ENCODE measurements around the gene SLC34A1.

The SLC34A1 gene

GRCh38 chr5:177385720-177386119 lies 1.5 kb downstream of the SLC34A1 start:
- in situ Hi-C loops (cut with MboI; ENCODE audit: low sequenced_read_pairs): no loop called here

- in situ Hi-C loops (cut with MboI; ENCODE audit: low sequenced_read_pairs): no loop called here
These were observed 2.3 kb downstream of the SLC34A1 start for GRCh38 chr5:177386542-177386941.

DNA sequence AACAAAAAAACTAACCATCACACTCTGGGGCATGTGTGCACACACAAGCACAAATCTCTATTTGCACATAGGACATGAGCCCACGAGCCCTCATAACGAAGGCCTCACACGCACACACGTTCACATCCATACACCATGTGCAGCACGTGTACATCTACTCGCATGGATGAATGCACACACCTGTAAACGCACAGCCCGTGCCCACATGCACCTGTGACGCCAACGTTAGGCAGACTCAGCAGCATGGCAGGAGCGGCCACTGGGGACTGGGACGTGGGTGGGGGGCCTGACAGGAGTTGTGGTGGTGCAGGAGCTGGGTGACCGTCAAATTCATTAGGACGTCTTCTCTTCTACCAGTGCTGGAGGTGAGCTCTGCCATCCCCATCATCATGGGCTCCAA lies 3.2 kb downstream of the SLC34A1 start:
- in situ Hi-C loops (cut with MboI; ENCODE audit: low sequenced_read_pairs): no loop called here

GRCh38 chr5:177388521-177389052 lies 4.4 kb downstream of the SLC34A1 start:
- in situ Hi-C loops (cut with MboI; ENCODE audit: low sequenced_read_pairs): no loop called here

DNA sequence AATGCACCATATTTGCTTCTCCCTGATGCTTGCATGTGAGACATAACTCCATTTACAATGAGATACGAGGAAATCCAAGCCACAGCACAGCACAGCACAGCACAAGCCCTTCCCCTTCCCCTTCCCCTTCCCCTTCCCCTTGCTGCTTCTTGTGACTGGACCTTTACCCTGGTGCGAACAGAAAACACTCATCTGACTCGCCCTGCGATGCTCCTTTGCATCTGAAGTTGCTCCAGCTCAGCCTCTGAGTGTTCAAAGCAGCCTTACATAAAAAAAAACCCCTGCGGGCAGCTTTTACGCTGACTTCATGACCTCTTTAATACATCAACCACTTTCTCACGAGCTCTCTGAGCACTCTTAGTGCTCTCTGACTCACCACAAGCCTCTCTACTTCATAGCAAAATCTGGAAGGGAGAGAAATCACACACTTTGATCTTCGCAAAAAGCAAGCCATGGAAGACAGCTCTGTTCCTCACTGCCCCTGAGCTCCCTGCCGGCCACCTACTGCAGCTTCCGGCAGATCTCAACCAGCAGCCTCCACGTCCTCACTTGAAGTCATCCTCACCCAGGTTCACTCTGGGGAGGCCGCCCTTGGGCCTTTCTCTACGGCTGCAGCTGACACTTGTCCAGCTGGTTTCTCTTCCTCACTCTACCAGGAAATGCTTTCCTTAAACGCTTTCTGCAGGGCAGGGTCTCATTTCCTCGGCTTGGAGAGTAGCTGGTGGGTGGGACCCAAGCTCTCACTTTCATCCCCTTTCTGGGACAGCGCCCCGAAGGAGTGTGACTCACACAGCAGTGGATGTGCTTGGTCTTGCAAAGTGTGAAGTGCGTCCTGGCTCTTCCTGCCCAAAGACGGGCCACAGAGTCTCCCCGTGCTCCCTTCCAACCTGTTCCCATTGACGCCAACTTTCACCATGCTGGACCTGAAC lies 5.3 kb downstream of the SLC34A1 start:
- in situ Hi-C loops (cut with MboI; ENCODE audit: low sequenced_read_pairs): no loop called here

DNA sequence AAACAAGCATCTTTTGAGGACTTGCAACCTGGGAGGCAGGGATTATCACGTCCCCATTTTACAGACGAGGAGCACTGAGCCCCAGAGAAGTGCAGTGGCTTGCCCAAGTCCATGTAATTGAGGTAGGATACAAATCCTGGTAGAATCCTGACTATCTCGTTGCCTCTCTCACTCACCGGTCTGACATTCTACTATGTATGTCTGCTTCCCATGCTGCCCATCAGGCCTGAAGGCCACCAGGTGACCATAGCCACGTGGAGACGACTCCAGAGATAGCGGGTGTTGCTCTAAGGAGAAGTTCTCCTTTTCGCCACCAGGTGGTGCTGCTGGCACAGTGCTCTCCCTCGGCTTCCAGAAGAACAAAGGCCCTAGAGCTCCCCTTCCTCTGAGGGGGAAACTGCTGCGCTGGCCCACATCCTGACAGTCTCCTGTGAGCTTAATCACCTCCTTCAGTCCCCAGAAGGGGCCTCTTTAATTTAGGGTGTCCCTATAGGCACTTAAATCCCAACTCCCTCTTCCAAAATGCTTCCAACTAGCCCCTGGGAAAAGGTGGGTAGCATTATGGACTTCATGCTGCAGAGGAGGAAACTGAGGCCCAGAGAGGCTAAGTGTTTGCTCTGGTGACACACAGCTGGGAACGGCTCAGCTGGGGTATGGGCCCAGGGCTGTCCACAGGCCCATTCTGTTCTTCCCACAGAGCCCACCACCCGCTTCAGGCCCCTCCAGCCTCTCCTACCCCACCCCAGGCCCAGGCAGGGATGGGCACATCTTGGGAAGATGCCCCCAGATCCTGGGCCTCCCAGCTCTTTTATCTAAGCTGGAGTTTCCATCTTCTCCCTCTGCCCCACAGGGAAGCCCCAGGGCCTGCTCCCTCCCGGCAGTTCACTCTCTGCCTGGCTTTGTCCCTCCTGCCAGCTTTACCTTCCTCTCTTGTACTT lies 6.4 kb downstream of the SLC34A1 start:
- in situ Hi-C loops (cut with MboI; ENCODE audit: low sequenced_read_pairs): no loop called here

GRCh38 chr5:177392765-177393164 lies 8.5 kb downstream of the SLC34A1 start:
- in situ Hi-C loops (cut with MboI; ENCODE audit: low sequenced_read_pairs): no loop called here

- in situ Hi-C loops (cut with MboI; ENCODE audit: low sequenced_read_pairs): no loop called here
These were observed 9.1 kb downstream of the SLC34A1 start for GRCh38 chr5:177393206-177393765.

DNA sequence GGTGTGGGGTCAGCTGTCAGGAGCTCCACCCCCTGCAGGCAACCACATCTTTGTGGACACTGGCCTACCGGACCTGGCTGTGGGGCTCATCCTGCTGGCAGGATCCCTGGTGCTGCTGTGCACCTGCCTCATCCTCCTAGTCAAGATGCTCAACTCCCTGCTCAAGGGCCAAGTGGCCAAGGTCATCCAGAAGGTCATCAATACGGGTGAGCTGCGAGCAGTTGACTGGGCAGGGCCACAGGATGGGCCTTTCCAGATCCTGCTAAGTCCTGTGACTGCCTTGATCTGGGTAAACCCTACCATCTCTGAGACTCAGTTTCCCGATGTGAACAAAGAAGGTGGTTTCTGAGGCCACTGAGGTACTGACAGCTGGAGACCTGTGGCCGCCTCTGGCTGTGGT lies 9.8 kb downstream of the SLC34A1 start:
- in situ Hi-C loops (cut with MboI; ENCODE audit: low sequenced_read_pairs): no loop called here

GRCh38 chr5:177396078-177396477 lies 11.8 kb downstream of the SLC34A1 start:
- in situ Hi-C loops (cut with MboI; ENCODE audit: low sequenced_read_pairs): no loop called here

DNA sequence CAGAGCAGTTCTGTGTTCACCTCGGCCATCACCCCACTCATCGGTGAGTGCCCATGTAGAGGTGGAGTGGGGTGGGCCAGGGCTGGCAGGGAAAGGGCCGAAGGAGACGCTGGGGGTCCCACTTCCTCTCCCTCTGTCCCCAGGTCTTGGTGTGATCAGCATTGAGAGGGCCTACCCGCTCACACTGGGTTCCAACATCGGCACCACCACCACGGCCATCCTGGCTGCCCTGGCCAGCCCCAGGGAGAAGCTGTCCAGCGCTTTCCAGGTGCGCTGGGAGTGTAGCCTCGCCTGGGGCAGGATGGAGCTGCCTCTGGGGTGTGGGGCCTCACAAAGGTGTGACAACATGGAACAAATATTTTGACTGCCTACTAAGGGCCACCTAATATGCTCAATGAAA lies 12.6 kb downstream of the SLC34A1 start:
- in situ Hi-C loops (cut with MboI; ENCODE audit: low sequenced_read_pairs): no loop called here

DNA sequence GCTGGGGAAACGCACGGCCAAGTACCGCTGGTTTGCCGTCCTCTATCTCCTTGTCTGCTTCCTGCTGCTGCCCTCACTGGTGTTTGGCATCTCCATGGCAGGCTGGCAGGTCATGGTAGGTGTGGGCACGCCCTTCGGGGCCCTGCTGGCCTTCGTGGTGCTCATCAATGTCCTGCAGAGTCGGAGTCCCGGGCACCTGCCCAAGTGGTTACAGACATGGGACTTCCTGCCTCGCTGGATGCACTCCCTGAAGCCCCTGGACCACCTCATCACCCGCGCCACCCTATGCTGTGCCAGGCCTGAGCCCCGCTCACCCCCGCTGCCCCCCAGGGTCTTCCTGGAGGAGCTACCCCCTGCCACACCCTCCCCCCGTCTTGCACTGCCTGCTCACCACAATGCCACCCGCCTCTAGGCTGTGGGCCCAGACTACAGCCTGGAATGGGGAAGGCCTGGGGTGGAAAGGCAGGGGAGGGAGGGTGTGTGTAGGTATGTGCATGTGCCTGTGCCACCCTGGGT lies 13.7 kb downstream of the SLC34A1 start:
- in situ Hi-C loops (cut with MboI; ENCODE audit: low sequenced_read_pairs): no loop called here

- in situ Hi-C loops (cut with MboI; ENCODE audit: low sequenced_read_pairs): no loop called here
These were observed 16.0 kb downstream of the SLC34A1 start, which contains the start of gene PFN3 for GRCh38 chr5:177399997-177400868. TSS of gene PFN3 (minus strand) at chr5:177400661. CDS start at chr5:177400576, 85 bp downstream.

DNA sequence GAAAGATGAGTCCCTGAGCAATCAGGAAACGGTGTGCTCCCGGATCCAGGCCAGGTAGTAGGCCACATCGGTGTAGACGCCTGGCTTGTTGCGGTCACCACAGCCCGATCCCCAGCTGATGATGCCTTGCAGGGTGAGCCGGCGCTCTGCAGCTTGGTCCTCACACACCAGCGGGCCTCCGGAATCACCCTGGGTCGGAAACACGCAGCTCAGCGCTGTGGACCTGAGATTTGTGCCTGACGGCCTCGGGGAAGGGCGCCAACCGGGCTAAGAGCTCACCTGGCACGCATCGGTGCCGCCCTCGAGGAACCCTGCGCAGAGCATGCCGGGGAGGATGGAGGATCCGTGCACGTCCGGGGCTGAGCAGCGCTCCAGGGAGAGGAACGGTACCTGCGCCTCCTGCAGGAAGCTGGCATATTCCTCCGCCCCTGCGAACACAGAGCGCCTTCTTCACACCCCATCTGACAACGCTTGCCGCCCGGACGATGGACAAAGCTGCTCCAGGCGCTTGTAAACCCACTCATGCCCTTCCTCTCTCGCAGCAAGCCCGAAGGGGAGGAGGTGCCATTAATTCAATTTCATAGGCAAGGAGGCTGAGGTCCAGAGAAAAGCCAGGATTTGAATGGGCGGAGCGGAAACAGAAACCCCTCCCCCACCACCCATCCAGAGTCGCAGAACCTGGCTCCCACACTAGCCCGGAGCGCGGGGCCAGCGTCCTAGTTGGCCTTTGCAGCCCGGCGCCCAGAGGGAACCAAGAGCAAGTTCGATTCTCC lies 18.2 kb downstream of the SLC34A1 start:
- in situ Hi-C loops (cut with MboI; ENCODE audit: low sequenced_read_pairs): no loop called here

- in situ Hi-C loops (cut with MboI; ENCODE audit: low sequenced_read_pairs): no loop called here
These were observed 19.0 kb downstream of the SLC34A1 start for GRCh38 chr5:177403102-177403791.

DNA sequence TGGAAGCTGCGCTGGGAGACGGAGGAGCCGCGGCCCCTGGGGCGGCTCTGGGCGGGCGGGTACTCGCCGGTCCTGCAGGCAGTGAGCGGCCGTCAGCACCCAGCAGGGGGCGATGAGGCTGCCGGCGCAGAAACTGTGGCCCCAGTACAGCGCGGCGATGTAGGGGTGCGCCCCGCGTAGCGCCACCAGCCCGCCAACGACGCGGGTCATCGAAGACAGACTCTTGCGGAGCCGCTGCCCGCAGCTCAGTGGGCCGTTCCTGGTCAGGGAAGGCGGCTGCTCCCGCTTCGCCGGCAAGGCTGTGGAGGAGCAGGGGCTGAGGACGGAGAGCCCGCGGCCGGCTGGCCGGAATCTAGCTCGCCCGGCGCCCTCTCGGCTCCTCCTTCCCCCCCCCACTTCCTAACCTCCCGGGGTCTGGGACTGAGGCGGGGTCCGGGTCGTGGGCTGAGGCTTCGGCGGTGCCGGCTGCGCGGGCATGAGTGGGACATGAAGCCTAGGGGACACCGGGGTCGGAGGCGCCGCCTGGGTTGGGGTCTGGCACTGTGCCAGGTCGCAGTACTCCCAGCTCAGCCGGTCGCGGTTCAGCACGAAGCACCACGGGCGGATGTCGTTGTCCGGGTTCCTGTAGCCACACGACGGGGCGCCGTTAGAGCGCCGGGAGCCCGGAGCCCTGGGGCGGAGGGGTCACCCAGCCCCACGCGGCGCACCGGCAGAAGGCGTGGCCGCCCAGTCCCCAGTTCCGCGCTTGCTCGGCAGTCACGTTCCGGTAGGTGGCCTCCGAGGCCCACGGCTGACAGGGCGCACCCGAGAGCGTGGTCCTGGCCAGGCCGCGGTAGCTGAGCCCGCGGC lies 19.8 kb downstream of the SLC34A1 start:
- in situ Hi-C loops (cut with MboI; ENCODE audit: low sequenced_read_pairs): no loop called here

DNA sequence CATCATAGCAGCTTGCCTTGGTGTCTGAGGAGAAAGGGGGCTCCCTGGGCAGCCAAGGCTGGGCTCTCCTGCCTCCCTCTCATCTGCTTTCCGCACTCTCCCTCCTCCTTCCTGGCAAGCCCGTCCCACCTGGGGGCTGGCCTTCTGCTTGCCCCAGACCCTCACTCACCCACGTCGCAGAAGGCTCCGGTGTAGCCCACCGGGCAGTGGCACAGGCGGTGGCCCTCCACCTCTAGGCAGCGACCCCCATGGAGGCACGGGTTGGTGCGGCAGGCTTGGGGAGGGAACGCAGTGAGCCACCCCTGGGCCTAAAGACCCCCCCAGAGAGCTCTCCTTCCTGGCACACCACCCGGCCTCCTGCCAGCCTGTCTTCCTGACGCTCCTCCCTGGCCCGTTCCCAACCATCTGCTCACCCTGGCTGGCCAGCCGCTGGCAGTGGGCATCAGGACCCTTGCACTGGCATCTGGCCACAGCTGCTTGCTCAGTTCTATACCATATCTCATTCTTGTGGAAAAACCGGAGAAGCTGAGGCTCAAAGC lies 20.5 kb downstream of the SLC34A1 start:
- in situ Hi-C loops (cut with MboI; ENCODE audit: low sequenced_read_pairs): no loop called here

All from HL-60/S4 treated with phorbol 12-myristate 13-acetate at 8.2 ng/mL for 4 days and 3 days (cell line).